Measurements from ENCODE around the gene BUB1B.
A peak's percentile ranks its signal among the peaks of the same experiment; 100 is the strongest.

BUB1B gene

DNA sequence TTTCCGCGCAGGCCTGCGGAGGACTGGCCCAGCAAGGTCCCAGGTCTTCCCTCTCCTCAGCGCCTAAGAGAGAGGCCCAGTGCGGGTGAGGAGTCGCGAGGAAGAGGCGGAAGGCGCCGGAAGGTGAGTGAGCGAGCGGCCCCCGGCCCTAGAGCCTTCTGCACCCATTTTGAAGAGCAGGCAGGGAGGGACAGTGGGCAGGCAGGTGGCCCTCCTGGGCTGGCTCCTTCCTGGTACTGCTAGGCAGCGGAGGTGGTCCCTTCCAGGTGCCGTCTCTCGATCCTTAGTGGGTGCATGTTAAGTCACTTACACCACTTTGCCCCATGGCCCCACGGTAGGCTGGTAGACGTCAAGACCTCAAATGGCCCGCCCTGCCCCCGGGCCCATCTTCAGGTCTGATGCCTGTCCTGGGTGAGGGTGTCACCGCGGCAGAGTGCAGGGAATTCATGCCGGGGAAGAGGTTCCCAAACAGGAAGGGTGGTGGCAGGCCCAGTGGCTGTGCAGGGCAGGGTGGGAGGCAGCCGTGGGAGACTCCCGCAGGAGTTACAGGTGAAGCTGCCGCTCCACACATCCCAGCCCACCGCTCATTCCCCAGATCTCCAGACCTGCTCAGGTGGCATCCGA lies 92.4 kb downstream of the BUB1B start:
- TF ChIP-seq, protein P1, sequence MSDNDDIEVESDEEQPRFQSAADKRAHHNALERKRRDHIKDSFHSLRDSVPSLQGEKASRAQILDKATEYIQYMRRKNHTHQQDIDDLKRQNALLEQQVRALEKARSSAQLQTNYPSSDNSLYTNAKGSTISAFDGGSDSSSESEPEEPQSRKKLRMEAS (IDR thresholded peaks at IDR 0.05), result 0 out of 2 replicates have a peak, but pooled peaks have one; percentile 25
- TF ChIP-seq RAD21 (IDR thresholded peaks at IDR 0.05; ENCODE audit: low read depth), result no peak

DNA sequence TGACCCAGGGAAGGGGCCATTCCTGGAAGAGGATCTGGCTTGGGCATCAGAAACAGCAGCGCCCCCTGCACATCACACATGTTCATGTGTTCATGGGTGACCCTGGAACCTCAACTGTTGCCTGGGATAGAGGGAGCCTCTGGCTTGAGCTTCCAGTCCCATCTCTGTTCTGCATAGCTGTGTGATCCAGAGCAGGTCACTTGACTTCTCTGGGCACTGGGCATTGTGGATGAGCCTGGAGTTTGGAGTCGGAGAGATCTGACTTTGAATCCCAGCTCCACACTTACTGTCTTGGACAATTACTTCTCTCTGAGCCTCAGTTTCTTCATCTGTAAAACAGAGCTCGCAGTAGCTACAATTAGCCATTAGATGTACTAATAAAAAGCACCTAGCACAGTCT lies 93.6 kb downstream of the BUB1B start:
- TF ChIP-seq, protein P2, sequence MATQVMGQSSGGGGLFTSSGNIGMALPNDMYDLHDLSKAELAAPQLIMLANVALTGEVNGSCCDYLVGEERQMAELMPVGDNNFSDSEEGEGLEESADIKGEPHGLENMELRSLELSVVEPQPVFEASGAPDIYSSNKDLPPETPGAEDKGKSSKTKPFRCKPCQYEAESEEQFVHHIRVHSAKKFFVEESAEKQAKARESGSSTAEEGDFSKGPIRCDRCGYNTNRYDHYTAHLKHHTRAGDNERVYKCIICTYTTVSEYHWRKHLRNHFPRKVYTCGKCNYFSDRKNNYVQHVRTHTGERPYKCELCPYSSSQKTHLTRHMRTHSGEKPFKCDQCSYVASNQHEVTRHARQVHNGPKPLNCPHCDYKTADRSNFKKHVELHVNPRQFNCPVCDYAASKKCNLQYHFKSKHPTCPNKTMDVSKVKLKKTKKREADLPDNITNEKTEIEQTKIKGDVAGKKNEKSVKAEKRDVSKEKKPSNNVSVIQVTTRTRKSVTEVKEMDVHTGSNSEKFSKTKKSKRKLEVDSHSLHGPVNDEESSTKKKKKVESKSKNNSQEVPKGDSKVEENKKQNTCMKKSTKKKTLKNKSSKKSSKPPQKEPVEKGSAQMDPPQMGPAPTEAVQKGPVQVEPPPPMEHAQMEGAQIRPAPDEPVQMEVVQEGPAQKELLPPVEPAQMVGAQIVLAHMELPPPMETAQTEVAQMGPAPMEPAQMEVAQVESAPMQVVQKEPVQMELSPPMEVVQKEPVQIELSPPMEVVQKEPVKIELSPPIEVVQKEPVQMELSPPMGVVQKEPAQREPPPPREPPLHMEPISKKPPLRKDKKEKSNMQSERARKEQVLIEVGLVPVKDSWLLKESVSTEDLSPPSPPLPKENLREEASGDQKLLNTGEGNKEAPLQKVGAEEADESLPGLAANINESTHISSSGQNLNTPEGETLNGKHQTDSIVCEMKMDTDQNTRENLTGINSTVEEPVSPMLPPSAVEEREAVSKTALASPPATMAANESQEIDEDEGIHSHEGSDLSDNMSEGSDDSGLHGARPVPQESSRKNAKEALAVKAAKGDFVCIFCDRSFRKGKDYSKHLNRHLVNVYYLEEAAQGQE (IDR thresholded peaks at IDR 0.05; ENCODE audit: low read depth), result no peak
- no peak for TF ChIP-seq NFIC (IDR thresholded peaks at IDR 0.05)
- TF ChIP-seq RAD21 (IDR thresholded peaks at IDR 0.05; ENCODE audit: low read depth), result no peak
- TF ChIP-seq, protein P3, sequence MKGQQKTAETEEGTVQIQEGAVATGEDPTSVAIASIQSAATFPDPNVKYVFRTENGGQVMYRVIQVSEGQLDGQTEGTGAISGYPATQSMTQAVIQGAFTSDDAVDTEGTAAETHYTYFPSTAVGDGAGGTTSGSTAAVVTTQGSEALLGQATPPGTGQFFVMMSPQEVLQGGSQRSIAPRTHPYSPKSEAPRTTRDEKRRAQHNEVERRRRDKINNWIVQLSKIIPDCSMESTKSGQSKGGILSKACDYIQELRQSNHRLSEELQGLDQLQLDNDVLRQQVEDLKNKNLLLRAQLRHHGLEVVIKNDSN (IDR thresholded peaks at IDR 0.05), result no peak
- TF ChIP-seq, protein P1 (IDR thresholded peaks at IDR 0.05), result no peak
- TF ChIP-seq TAF1 (IDR thresholded peaks at IDR 0.05; ENCODE audit: low read depth), result no peak
- TF ChIP-seq TEAD4 (IDR thresholded peaks at IDR 0.05), result no peak
- TF ChIP-seq EP300 (IDR thresholded peaks at IDR 0.05; ENCODE audit: borderline replicate concordance), result no peak
- TF ChIP-seq TCF12 (IDR thresholded peaks at IDR 0.05; ENCODE audit: low read depth), result no peak
- no peak for TF ChIP-seq CREB1 (IDR thresholded peaks at IDR 0.05; ENCODE audit: low read depth)
- no peak for TF ChIP-seq EGR1 (IDR thresholded peaks at IDR 0.05)
- no peak for TF ChIP-seq YY1 (IDR thresholded peaks at IDR 0.05; ENCODE audit: low read depth)
- TF ChIP-seq ZBTB7A (IDR thresholded peaks at IDR 0.05; ENCODE audit: low read depth), result no peak
- no peak for TF ChIP-seq CEBPB (IDR thresholded peaks at IDR 0.05)
- TF ChIP-seq FOXM1 (IDR thresholded peaks at IDR 0.05; ENCODE audit: borderline replicate concordance, low read depth), result no peak

DNA sequence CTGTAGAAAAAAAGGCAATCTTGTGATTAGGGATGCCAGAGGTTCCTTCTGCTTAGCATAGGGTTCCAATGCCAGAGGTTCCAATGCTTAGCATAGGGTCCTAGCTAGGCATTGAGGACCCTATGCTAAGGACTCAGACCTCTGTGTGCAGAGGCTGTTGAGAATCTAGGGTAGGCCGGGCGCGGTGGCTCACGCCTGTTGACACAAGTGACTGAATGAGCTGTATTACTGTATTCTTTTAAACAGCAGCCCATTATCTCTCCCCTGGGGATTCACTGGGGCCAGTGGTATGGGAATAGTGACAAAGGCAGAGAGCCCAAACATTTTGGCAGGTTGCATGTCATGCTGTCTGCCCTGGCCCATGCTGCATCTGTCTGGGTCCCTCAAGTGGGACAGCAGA lies 94.2 kb downstream of the BUB1B start:
- no peak for TF ChIP-seq TAF1 (IDR thresholded peaks at IDR 0.05; ENCODE audit: low read depth)
- TF ChIP-seq NFIC (IDR thresholded peaks at IDR 0.05), result no peak
- TF ChIP-seq TEAD4 (IDR thresholded peaks at IDR 0.05), result no peak
- no peak for TF ChIP-seq CREB1 (IDR thresholded peaks at IDR 0.05; ENCODE audit: low read depth)
- TF ChIP-seq, protein P3 (IDR thresholded peaks at IDR 0.05), result no peak
- no peak for TF ChIP-seq FOXM1 (IDR thresholded peaks at IDR 0.05; ENCODE audit: borderline replicate concordance, low read depth)
- TF ChIP-seq, protein P1 (IDR thresholded peaks at IDR 0.05), result no peak

DNA sequence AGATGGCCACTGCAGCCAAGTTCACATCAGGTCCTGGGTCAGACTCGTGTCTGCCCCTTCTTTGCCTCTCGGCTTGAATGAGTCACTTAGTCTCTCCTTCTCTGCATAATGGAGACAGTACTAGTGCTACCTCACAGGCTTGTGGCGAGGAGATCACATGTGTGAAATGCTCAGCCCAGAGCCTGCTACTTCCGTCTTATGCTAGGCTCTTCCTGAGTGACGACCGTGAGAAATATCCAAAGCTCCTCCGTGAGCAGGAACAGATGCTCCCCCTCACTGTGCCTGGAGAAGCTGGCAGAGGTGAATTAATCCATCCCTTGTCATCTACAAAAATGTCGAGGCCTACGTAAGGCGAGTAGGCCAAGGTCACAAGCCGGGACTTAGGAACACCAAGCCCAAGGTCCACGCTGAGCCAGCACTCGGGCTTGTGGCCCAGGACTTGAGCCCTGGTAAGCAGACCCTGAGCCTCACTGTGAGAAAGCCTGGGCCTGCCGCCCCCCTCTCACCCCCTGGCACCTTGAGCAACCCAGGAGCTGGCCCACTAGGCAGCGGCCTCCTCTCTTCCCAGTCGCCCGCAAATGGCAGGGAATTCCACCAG lies 95.9 kb downstream of the BUB1B start:
- TF ChIP-seq TAF1 (IDR thresholded peaks at IDR 0.05; ENCODE audit: low read depth), result no peak
- TF ChIP-seq EGR1 (IDR thresholded peaks at IDR 0.05), result no peak
- no peak for TF ChIP-seq EP300 (IDR thresholded peaks at IDR 0.05; ENCODE audit: borderline replicate concordance)
- TF ChIP-seq, protein P2 (IDR thresholded peaks at IDR 0.05; ENCODE audit: low read depth), result no peak
- TF ChIP-seq YY1 (IDR thresholded peaks at IDR 0.05; ENCODE audit: low read depth), result no peak
- TF ChIP-seq TEAD4 (IDR thresholded peaks at IDR 0.05), result no peak
- TF ChIP-seq CREB1 (IDR thresholded peaks at IDR 0.05; ENCODE audit: low read depth), result no peak
- TF ChIP-seq RAD21 (IDR thresholded peaks at IDR 0.05; ENCODE audit: low read depth), result no peak
- TF ChIP-seq TCF12 (IDR thresholded peaks at IDR 0.05; ENCODE audit: low read depth), result no peak
- no peak for TF ChIP-seq NFIC (IDR thresholded peaks at IDR 0.05)
- TF ChIP-seq, protein P3 (IDR thresholded peaks at IDR 0.05), result no peak
- no peak for TF ChIP-seq FOXM1 (IDR thresholded peaks at IDR 0.05; ENCODE audit: borderline replicate concordance, low read depth)
- TF ChIP-seq, protein P1 (IDR thresholded peaks at IDR 0.05), result no peak
- TF ChIP-seq CEBPB (IDR thresholded peaks at IDR 0.05), result no peak
- TF ChIP-seq ZBTB7A (IDR thresholded peaks at IDR 0.05; ENCODE audit: low read depth), result no peak
